ENCODE measurements around the gene OR4D2. TPM values are rescaled to one million over a fixed set of nuclear protein-coding genes. Genes with fewer than 3 reads are reported as not detected.

OR4D2 gene
- not detected in 5 replicates for total RNA-seq (2022; extraction: Qiagen RNA extraction; ENCODE audit: low read depth)

DNA sequence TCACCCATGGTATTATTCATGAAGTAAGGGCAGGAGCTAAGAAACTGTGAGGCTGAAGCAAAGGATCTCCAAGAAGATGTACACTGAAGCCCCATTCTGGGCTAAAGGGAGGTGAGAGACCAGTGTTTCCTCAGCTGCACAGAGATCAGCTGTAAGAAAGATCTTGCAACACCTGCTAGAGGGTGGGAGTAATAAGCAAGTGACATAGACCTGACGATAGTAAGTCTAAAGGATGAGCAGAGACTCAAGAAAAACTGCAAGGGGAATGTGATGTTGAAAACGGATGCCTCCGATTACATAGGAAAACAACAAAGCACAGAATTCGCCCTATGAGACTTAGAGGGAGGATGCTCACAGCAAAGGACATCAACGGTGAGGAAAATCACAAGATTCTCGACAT is at the start of gene OR4D2:
Gene OR4D2, plus strand, starts transcription at position 301 of the 400 bp plus-strand sequence. CDS start 2,674 bp downstream, outside the sequence.

GRCh38 chr17:58147930-58148434 is 18.8 kb upstream of the OR4D2 start, which contains the start of gene OR4D1:
Gene OR4D1 (plus strand): TSS chr17:58148384. CDS start chr17:58155154, 6,770 bp downstream.

GRCh38 chr17:58192612-58193011 is 25.8 kb downstream of the OR4D2 start, which contains the start of gene EPX:
Gene EPX (plus strand): TSS chr17:58192726. CDS start chr17:58192847, 121 bp downstream.

GRCh38 chr17:58219007-58219788 is 52.4 kb downstream of the OR4D2 start, which contains the start of gene MKS1:
Gene MKS1 (minus strand): TSS chr17:58219255. CDS start chr17:58219230, 25 bp downstream.

Other genes with a start within 250 kb of the OR4D2 start
- gene CUEDC1, start 211.6 kb upstream of the OR4D2 start, total RNA-seq (2022; extraction: Qiagen RNA extraction; ENCODE audit: low read depth) = 41.9 to 56.1 TPM (median 52.0 TPM) in 5 replicates
- 27.2 to 46.6 TPM (median 43.6 TPM) in 5 replicates for gene VEZF1, start 178.7 kb upstream of the OR4D2 start, total RNA-seq (2022; extraction: Qiagen RNA extraction; ENCODE audit: low read depth)
- 213 to 296 TPM (median 260 TPM) in 5 replicates for gene SRSF1, start 159.7 kb upstream of the OR4D2 start, total RNA-seq (2022; extraction: Qiagen RNA extraction; ENCODE audit: low read depth)
- 18.9 to 27.2 TPM (median 23.2 TPM) in 5 replicates for gene DYNLL2, start 83.6 kb upstream of the OR4D2 start, total RNA-seq (2022; extraction: Qiagen RNA extraction; ENCODE audit: low read depth)
- gene OR4D1, start 18.6 kb upstream of the OR4D2 start, total RNA-seq (2022; extraction: Qiagen RNA extraction; ENCODE audit: low read depth) = 0.03 TPM in 1 of 5 replicates, not detected in the others
- not detected in 5 replicates for gene EPX, start 25.7 kb downstream of the OR4D2 start, total RNA-seq (2022; extraction: Qiagen RNA extraction; ENCODE audit: low read depth)
- 8.5 to 11.2 TPM (median 10.6 TPM) in 5 replicates for gene MKS1, start 52.3 kb downstream of the OR4D2 start, total RNA-seq (2022; extraction: Qiagen RNA extraction; ENCODE audit: low read depth)
- gene LPO, start 71.6 kb downstream of the OR4D2 start, total RNA-seq (2022; extraction: Qiagen RNA extraction; ENCODE audit: low read depth) = not detected in 5 replicates
- not detected in 5 replicates for gene MPO, start 114.0 kb downstream of the OR4D2 start, total RNA-seq (2022; extraction: Qiagen RNA extraction; ENCODE audit: low read depth)
- gene TSPOAP1, start 161.8 kb downstream of the OR4D2 start, total RNA-seq (2022; extraction: Qiagen RNA extraction; ENCODE audit: low read depth) = not detected in 5 replicates
- gene SUPT4H1, start 185.2 kb downstream of the OR4D2 start, total RNA-seq (2022; extraction: Qiagen RNA extraction; ENCODE audit: low read depth) = 101 to 168 TPM (median 147 TPM) in 5 replicates